ENCODE measurements around the gene BTD. TPM values are rescaled to one million over a fixed set of nuclear protein-coding genes. Genes with fewer than 3 reads are reported as not detected.

BTD gene
- total and polyA plus RNA-seq, 10 of the 15 experiments (the other 5 are each of a cell fraction or from before 2014, with no cell fraction given), result 3.4 to 10.3 (median 5.0) TPM

DNA sequence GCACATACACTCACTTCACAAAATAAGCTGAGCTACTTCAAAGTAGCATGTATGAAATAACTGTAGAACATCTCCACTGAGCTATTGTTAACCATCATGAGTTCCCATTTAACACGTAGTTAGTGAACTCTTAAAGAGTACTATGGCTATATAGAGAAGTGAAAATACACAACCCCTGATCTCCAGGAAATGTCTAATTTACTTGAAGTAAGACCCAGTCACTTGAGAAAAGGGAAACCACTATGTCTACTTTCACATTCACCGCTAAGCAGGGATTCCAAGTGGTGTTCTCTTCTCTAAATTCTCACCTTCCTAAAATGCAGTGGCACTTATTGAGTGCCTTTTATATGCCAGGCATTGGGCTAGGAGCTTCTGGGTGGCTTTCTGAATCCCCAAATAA lies 45.0 kb upstream of the BTD start (continued):
- TF ChIP-seq, protein P1, sequence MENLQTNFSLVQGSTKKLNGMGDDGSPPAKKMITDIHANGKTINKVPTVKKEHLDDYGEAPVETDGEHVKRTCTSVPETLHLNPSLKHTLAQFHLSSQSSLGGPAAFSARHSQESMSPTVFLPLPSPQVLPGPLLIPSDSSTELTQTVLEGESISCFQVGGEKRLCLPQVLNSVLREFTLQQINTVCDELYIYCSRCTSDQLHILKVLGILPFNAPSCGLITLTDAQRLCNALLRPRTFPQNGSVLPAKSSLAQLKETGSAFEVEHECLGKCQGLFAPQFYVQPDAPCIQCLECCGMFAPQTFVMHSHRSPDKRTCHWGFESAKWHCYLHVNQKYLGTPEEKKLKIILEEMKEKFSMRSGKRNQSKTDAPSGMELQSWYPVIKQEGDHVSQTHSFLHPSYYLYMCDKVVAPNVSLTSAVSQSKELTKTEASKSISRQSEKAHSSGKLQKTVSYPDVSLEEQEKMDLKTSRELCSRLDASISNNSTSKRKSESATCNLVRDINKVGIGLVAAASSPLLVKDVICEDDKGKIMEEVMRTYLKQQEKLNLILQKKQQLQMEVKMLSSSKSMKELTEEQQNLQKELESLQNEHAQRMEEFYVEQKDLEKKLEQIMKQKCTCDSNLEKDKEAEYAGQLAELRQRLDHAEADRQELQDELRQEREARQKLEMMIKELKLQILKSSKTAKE (IDR thresholded peaks at IDR 0.05; ENCODE audit: low read depth, poor library complexity, severe bottlenecking), result peak; percentile 97
- TF ChIP-seq ZSCAN29 (IDR thresholded peaks at IDR 0.05), result no peak
- no peak for TF ChIP-seq RB1 (IDR thresholded peaks at IDR 0.05; ENCODE audit: borderline replicate concordance)
- peak; percentile 27; the same call in 1 of the 2 replicates for TF ChIP-seq BMI1 (IDR thresholded peaks at IDR 0.05; ENCODE audit: borderline replicate concordance)
- TF ChIP-seq RUNX3 (IDR thresholded peaks at IDR 0.05; ENCODE audit: low read length), result peak; percentile 90
- no peak for TF ChIP-seq FOXK2 (IDR thresholded peaks at IDR 0.05)
- TF ChIP-seq ETV6 (conservative IDR thresholded peaks at IDR 0.05 in 1 of 2, IDR thresholded peaks at IDR 0.05 in 1 of 2; ENCODE audit: borderline replicate concordance in 1 of 2, low read depth in 1 of 2), result peak in 1 of 2 experiments; percentile 59; a peak in 1 of 4 replicates
- TF ChIP-seq, protein P2, sequence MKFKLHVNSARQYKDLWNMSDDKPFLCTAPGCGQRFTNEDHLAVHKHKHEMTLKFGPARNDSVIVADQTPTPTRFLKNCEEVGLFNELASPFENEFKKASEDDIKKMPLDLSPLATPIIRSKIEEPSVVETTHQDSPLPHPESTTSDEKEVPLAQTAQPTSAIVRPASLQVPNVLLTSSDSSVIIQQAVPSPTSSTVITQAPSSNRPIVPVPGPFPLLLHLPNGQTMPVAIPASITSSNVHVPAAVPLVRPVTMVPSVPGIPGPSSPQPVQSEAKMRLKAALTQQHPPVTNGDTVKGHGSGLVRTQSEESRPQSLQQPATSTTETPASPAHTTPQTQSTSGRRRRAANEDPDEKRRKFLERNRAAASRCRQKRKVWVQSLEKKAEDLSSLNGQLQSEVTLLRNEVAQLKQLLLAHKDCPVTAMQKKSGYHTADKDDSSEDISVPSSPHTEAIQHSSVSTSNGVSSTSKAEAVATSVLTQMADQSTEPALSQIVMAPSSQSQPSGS (IDR thresholded peaks at IDR 0.05; ENCODE audit: low read length), result peak; percentile 84
- TF ChIP-seq, protein P3, sequence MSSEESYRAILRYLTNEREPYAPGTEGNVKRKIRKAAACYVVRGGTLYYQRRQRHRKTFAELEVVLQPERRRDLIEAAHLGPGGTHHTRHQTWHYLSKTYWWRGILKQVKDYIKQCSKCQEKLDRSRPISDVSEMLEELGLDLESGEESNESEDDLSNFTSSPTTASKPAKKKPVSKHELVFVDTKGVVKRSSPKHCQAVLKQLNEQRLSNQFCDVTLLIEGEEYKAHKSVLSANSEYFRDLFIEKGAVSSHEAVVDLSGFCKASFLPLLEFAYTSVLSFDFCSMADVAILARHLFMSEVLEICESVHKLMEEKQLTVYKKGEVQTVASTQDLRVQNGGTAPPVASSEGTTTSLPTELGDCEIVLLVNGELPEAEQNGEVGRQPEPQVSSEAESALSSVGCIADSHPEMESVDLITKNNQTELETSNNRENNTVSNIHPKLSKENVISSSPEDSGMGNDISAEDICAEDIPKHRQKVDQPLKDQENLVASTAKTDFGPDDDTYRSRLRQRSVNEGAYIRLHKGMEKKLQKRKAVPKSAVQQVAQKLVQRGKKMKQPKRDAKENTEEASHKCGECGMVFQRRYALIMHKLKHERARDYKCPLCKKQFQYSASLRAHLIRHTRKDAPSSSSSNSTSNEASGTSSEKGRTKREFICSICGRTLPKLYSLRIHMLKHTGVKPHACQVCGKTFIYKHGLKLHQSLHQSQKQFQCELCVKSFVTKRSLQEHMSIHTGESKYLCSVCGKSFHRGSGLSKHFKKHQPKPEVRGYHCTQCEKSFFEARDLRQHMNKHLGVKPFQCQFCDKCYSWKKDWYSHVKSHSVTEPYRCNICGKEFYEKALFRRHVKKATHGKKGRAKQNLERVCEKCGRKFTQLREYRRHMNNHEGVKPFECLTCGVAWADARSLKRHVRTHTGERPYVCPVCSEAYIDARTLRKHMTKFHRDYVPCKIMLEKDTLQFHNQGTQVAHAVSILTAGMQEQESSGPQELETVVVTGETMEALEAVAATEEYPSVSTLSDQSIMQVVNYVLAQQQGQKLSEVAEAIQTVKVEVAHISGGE (CRISPR knock-in tag; IDR thresholded peaks at IDR 0.05), result no peak
- no peak for TF ChIP-seq TAF1 (IDR thresholded peaks at IDR 0.05; ENCODE audit: borderline replicate concordance, low read depth, low read length)
- TF ChIP-seq, protein P4, sequence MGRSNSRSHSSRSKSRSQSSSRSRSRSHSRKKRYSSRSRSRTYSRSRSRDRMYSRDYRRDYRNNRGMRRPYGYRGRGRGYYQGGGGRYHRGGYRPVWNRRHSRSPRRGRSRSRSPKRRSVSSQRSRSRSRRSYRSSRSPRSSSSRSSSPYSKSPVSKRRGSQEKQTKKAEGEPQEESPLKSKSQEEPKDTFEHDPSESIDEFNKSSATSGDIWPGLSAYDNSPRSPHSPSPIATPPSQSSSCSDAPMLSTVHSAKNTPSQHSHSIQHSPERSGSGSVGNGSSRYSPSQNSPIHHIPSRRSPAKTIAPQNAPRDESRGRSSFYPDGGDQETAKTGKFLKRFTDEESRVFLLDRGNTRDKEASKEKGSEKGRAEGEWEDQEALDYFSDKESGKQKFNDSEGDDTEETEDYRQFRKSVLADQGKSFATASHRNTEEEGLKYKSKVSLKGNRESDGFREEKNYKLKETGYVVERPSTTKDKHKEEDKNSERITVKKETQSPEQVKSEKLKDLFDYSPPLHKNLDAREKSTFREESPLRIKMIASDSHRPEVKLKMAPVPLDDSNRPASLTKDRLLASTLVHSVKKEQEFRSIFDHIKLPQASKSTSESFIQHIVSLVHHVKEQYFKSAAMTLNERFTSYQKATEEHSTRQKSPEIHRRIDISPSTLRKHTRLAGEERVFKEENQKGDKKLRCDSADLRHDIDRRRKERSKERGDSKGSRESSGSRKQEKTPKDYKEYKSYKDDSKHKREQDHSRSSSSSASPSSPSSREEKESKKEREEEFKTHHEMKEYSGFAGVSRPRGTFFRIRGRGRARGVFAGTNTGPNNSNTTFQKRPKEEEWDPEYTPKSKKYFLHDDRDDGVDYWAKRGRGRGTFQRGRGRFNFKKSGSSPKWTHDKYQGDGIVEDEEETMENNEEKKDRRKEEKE (IDR thresholded peaks at IDR 0.05), result no peak
- peak; percentile 79; the same call in 1 of the 2 replicates for TF ChIP-seq DPF2 (IDR thresholded peaks at IDR 0.05)
- no peak for TF ChIP-seq NR2F1 (conservative IDR thresholded peaks at IDR 0.05)
- TF ChIP-seq MTA2 (IDR thresholded peaks at IDR 0.05; ENCODE audit: low read depth), result peak; percentile 96
- 0 out of 2 replicates have a peak, but pooled peaks have one; percentile 6 for TF ChIP-seq MEF2A (IDR thresholded peaks at IDR 0.05; ENCODE audit: insufficient read depth, low read depth, low read length)
- TF ChIP-seq, protein P5, sequence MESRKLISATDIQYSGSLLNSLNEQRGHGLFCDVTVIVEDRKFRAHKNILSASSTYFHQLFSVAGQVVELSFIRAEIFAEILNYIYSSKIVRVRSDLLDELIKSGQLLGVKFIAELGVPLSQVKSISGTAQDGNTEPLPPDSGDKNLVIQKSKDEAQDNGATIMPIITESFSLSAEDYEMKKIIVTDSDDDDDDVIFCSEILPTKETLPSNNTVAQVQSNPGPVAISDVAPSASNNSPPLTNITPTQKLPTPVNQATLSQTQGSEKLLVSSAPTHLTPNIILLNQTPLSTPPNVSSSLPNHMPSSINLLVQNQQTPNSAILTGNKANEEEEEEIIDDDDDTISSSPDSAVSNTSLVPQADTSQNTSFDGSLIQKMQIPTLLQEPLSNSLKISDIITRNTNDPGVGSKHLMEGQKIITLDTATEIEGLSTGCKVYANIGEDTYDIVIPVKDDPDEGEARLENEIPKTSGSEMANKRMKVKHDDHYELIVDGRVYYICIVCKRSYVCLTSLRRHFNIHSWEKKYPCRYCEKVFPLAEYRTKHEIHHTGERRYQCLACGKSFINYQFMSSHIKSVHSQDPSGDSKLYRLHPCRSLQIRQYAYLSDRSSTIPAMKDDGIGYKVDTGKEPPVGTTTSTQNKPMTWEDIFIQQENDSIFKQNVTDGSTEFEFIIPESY (IDR thresholded peaks at IDR 0.05), result no peak
- peak in 1 of 2 experiments; percentile 10; a peak in 1 of 4 replicates for TF ChIP-seq BHLHE40 (IDR thresholded peaks at IDR 0.05; ENCODE audit: borderline replicate concordance in 1 of 2, low read depth in 2 of 2, low read length in 1 of 2)
- peak; percentile 43; the same call in 1 of the 2 replicates for TF ChIP-seq CREM (IDR thresholded peaks at IDR 0.05; ENCODE audit: low read depth)
